ENCODE measurements around the gene MARCHF9. TPM values are rescaled to one million over a fixed set of nuclear protein-coding genes. Genes with fewer than 3 reads are reported as not detected.
"Not testable (repeated sequence)": the region's sequence is repeated elsewhere in the genome, so short reads cannot be mapped to it uniquely, and the experiment has no call there.

The MARCHF9 gene
- total RNA-seq, 1 donor from 2014 or later = 19.2 TPM

- no peak overlapping the region for H3K27ac Mint-ChIP-seq (ENCODE audit: unreplicated experiment)
- no peak for TF ChIP-seq CTCF (IDR thresholded peaks at IDR 0.05)
- H3K9me3 Mint-ChIP-seq (ENCODE audit: unreplicated experiment) = no peaks in the 10 kb centered on the region
- H3K27me3 Mint-ChIP-seq (ENCODE audit: unreplicated experiment) = no peaks in the 10 kb centered on the region
- peak; percentile 82 for DNase-seq (ENCODE audit: extremely low spot score, unreplicated experiment)
- H3K36me3 Mint-ChIP-seq (ENCODE audit: unreplicated experiment) = peaks cover 28% of the 10 kb centered on the region
- H3K4me1 Mint-ChIP-seq (ENCODE audit: unreplicated experiment) = peaks cover 13% of the 10 kb centered on the region
- no peak overlapping the region for H3K4me3 Mint-ChIP-seq (ENCODE audit: unreplicated experiment)
These were observed 34.9 kb upstream of the MARCHF9 start for GRCh38 chr12:57719777-57720605.

GRCh38 chr12:57720606-57721595 lies 34.0 kb upstream of the MARCHF9 start:
- H3K27ac Mint-ChIP-seq (ENCODE audit: unreplicated experiment) = no peak overlapping the region
- no peaks in the 10 kb centered on the region for H3K27me3 Mint-ChIP-seq (ENCODE audit: unreplicated experiment)
- H3K9me3 Mint-ChIP-seq (ENCODE audit: unreplicated experiment) = no peaks in the 10 kb centered on the region
- peak; percentile 73 for DNase-seq (ENCODE audit: extremely low spot score, unreplicated experiment)
- TF ChIP-seq CTCF (IDR thresholded peaks at IDR 0.05) = no peak
- peaks cover 16% of the 10 kb centered on the region for H3K4me1 Mint-ChIP-seq (ENCODE audit: unreplicated experiment)
- H3K36me3 Mint-ChIP-seq (ENCODE audit: unreplicated experiment) = peaks cover 25% of the 10 kb centered on the region
- H3K4me3 Mint-ChIP-seq (ENCODE audit: unreplicated experiment) = no peak overlapping the region

- H3K9me3 Mint-ChIP-seq (ENCODE audit: unreplicated experiment); H3K4me3 Mint-ChIP-seq (ENCODE audit: unreplicated experiment); H3K27ac Mint-ChIP-seq (ENCODE audit: unreplicated experiment); H3K27me3 Mint-ChIP-seq (ENCODE audit: unreplicated experiment): not testable (repeated sequence)
- peak; percentile 68 for DNase-seq (ENCODE audit: extremely low spot score, unreplicated experiment)
- H3K4me1 Mint-ChIP-seq (ENCODE audit: unreplicated experiment) = peaks cover 22% of the 10 kb centered on the region
- peaks cover 27% of the 10 kb centered on the region for H3K36me3 Mint-ChIP-seq (ENCODE audit: unreplicated experiment)
These were observed 32.9 kb upstream of the MARCHF9 start for GRCh38 chr12:57721846-57722608.

- no peaks in the 10 kb centered on the region for H3K9me3 Mint-ChIP-seq (ENCODE audit: unreplicated experiment)
- H3K27ac Mint-ChIP-seq (ENCODE audit: unreplicated experiment) = no peak overlapping the region
- peaks cover 26% of the 10 kb centered on the region for H3K36me3 Mint-ChIP-seq (ENCODE audit: unreplicated experiment)
- no peak overlapping the region for H3K4me3 Mint-ChIP-seq (ENCODE audit: unreplicated experiment)
- peaks cover 23% of the 10 kb centered on the region for H3K4me1 Mint-ChIP-seq (ENCODE audit: unreplicated experiment)
- peak; percentile 76 for DNase-seq (ENCODE audit: extremely low spot score, unreplicated experiment)
- peaks cover 2% of the 10 kb centered on the region for H3K27me3 Mint-ChIP-seq (ENCODE audit: unreplicated experiment)
- no peak for TF ChIP-seq CTCF (IDR thresholded peaks at IDR 0.05)
These were observed 31.9 kb upstream of the MARCHF9 start for GRCh38 chr12:57722716-57723629.
